ENCODE results near the gene MSL2. TPM values are rescaled to one million over a fixed set of nuclear protein-coding genes. Genes with fewer than 3 reads are reported as not detected.

Gene MSL2
- total and polyA plus RNA-seq, 2 of the 8 experiments (the other 6 are each of a cell fraction or from before 2014, with no cell fraction given), result 9.1 to 41.8 TPM

GRCh38 chr3:136136454-136136853 lies 59.7 kb downstream of the MSL2 start:
- Histone ChIP-seq H3K4me1 (replicated peaks in 1 of 4; ENCODE audit: control insufficient read depth in 3 of 4, insufficient read depth in 4 of 4, low read length in 3 of 4) (no peaks in the 10 kb centered on the region), H3K23me2 (ENCODE audit: low read depth, low read length) (no peaks in the 10 kb centered on the region), H4K91ac (replicated peaks; ENCODE audit: insufficient read length, low read length) (no peak overlapping the region), H2BK15ac (ENCODE audit: low read length) (no peak overlapping the region), H3K18ac (ENCODE audit: extremely low read depth, low read length) (no peak overlapping the region), H3K9me3 (ENCODE audit: insufficient read depth in 2 of 2, low read depth in 1 of 2, low read length in 1 of 2) (no peaks in the 10 kb centered on the region), H3K36me3 (ENCODE audit: control insufficient read depth in 2 of 4, insufficient read depth in 4 of 4, low read length in 3 of 4) (no peaks in the 10 kb centered on the region), H3K4me3 (ENCODE audit: extremely low read depth in 1 of 4, insufficient read depth in 2 of 4, low read depth in 3 of 4, low read length in 4 of 4) (no peak overlapping the region), H2BK20ac (ENCODE audit: low read length) (no peak overlapping the region), H3K79me2 (ENCODE audit: control insufficient read depth in 1 of 2, insufficient read depth in 2 of 2, low read length in 2 of 2) (no peaks in the 10 kb centered on the region), H2AFZ (ENCODE audit: low read length) (no peak overlapping the region), H4K5ac (ENCODE audit: insufficient read length, low read depth, low read length) (no peak overlapping the region), H2AK5ac (ENCODE audit: low read depth, low read length) (no peak overlapping the region), H3K56ac (replicated peaks; ENCODE audit: insufficient read length, low read depth, low read length) (no peak overlapping the region), H3K27me3 (replicated peaks in 1 of 4; ENCODE audit: control insufficient read depth in 3 of 4, extremely low read depth in 1 of 4, insufficient read depth in 3 of 4, low read length in 3 of 4) (no peaks in the 10 kb centered on the region), H3K14ac (ENCODE audit: insufficient read length) (no peak overlapping the region), H3K27ac (ENCODE audit: low read depth, low read length) (no peak overlapping the region), H4K20me1 (replicated peaks in 1 of 2; ENCODE audit: control insufficient read depth in 1 of 2, insufficient read depth in 2 of 2, low read length in 2 of 2) (no peaks in the 10 kb centered on the region), H2BK5ac (ENCODE audit: low read depth, low read length) (no peak overlapping the region), H3K4ac (replicated peaks; ENCODE audit: insufficient read length, low read depth, low read length) (no peak overlapping the region), H4K8ac (ENCODE audit: extremely low read depth, insufficient read depth, low read length) (no peak overlapping the region), H3K9ac (replicated peaks in 1 of 4; ENCODE audit: extremely low read depth in 1 of 4, low read depth in 3 of 4, low read length in 3 of 4) (no peak overlapping the region), H3K23ac (ENCODE audit: insufficient read length) (no peak overlapping the region), H2BK12ac (ENCODE audit: low read depth, low read length) (no peak overlapping the region), H3K4me2 (ENCODE audit: insufficient read depth in 1 of 2, low read depth in 2 of 2, low read length in 2 of 2) (no peak overlapping the region), H2BK120ac (replicated peaks; ENCODE audit: low read depth, low read length) (no peak overlapping the region), H3K79me1 (ENCODE audit: low read depth, low read length) (no peaks in the 10 kb centered on the region)
- WGBS, 2 experiments (ENCODE audit: extremely low coverage in 1 of 2, insufficient coverage in 1 of 2, insufficient read length in 1 of 2, insufficient replicate concordance in 2 of 2, low coverage in 1 of 2, low lambda C conversion rate in 2 of 2, missing lambda C conversion rate in 1 of 2), result 89% methylated on average over 2 of the region's 2 CpGs; no CpG with 5 or more reads in 1 of the 2 experiments
- FAIRE-seq (no peak), DNase-seq (ENCODE audit: low read depth in 1 of 2, low spot score in 2 of 2) (no peak)
- CTCF ChIA-PET (ENCODE audit: partially characterized antibody), result no interaction called here
- TF ChIP-seq POU5F1 (IDR thresholded peaks at IDR 0.05; ENCODE audit: low read depth, low read length) (no peak), RBBP5 (IDR thresholded peaks at IDR 0.05; ENCODE audit: borderline replicate concordance, low read depth, low read length) (no peak), CREB1 (IDR thresholded peaks at IDR 0.05) (no peak), NANOG (IDR thresholded peaks at IDR 0.05; ENCODE audit: insufficient read depth, low read depth, low read length, poor library complexity, severe bottlenecking) (no peak), EGR1 (IDR thresholded peaks at IDR 0.05; ENCODE audit: borderline replicate concordance, low read depth, low read length) (no peak), POLR2A (IDR thresholded peaks at IDR 0.05; ENCODE audit: control extremely low read depth in 1 of 2, low read depth in 2 of 2, low read length in 2 of 2) (no peak)
- POLR2A ChIA-PET (ENCODE audit: partially characterized antibody), result no interaction called here
